Activated naive CD8-positive, alpha-beta T cell (primary cell): ENCODE data around the gene CPEB1.

Experiments
- H3K27ac Mint-ChIP-seq: one replicate; pipeline ENCODE4 v1.8.0; 2021; ENCODE audit warnings: mixed read lengths
- H3K27me3 Mint-ChIP-seq: one replicate; pipeline ENCODE4 v1.8.0; 2021; ENCODE audit warnings: mixed read lengths
- H3K36me3 Mint-ChIP-seq: one replicate; pipeline ENCODE4 v1.8.0; 2021; ENCODE audit warnings: mixed read lengths
- H3K4me1 Mint-ChIP-seq: one replicate; pipeline ENCODE4 v1.8.0; 2021; ENCODE audit warnings: low read depth, mixed read lengths
- H3K4me3 Mint-ChIP-seq: one replicate; pipeline ENCODE4 v1.8.0; 2021; ENCODE audit warnings: mild to moderate bottlenecking, mixed read lengths
- H3K9me3 Mint-ChIP-seq: one replicate; pipeline ENCODE4 v1.8.0; 2021; ENCODE audit warnings: low read depth, mixed read lengths

Gene CPEB1

GRCh38 chr15:82551646-82552247 lies 95.4 kb downstream of the CPEB1 start:
- no peaks in the 10 kb centered on the region for H3K9me3 Mint-ChIP-seq
- H3K27ac Mint-ChIP-seq, result no peak overlapping the region
- no peaks in the 10 kb centered on the region for H3K4me1 Mint-ChIP-seq
- no peak overlapping the region for H3K4me3 Mint-ChIP-seq
- H3K27me3 Mint-ChIP-seq, result no peaks in the 10 kb centered on the region
- peaks cover 7% of the 10 kb centered on the region for H3K36me3 Mint-ChIP-seq

- Mint-ChIP-seq H3K36me3 (peaks cover 4% of the 10 kb centered on the region), H3K4me3 (no peak overlapping the region), H3K27ac (no peak overlapping the region), H3K27me3 (no peaks in the 10 kb centered on the region), H3K4me1 (no peaks in the 10 kb centered on the region), H3K9me3 (no peaks in the 10 kb centered on the region)
These were observed 97.9 kb downstream of the CPEB1 start for GRCh38 chr15:82549199-82549665.

- Mint-ChIP-seq H3K36me3 (peaks cover 4% of the 10 kb centered on the region), H3K27me3 (no peaks in the 10 kb centered on the region), H3K27ac (no peak overlapping the region), H3K4me1 (no peaks in the 10 kb centered on the region), H3K4me3 (no peak overlapping the region), H3K9me3 (no peaks in the 10 kb centered on the region)
These were observed 98.5 kb downstream of the CPEB1 start for GRCh38 chr15:82548700-82549099.

- Mint-ChIP-seq H3K36me3 (no peaks in the 10 kb centered on the region), H3K4me1 (peaks cover 13% of the 10 kb centered on the region)
These were observed 101.7 kb downstream of the CPEB1 start for GRCh38 chr15:82545478-82545877.

GRCh38 chr15:82545002-82545401 lies 102.2 kb downstream of the CPEB1 start:
- H3K4me3 Mint-ChIP-seq, result no peak overlapping the region

More at GRCh38 chr15:82545478-82545877, 101.7 kb downstream of the CPEB1 start:
- no peak overlapping the region for H3K27ac Mint-ChIP-seq
- no peaks in the 10 kb centered on the region for H3K27me3 Mint-ChIP-seq
- H3K9me3 Mint-ChIP-seq, result no peaks in the 10 kb centered on the region
- H3K4me3 Mint-ChIP-seq, result no peak overlapping the region

GRCh38 chr15:82544431-82544830 lies 102.7 kb downstream of the CPEB1 start:
- no peaks in the 10 kb centered on the region for H3K36me3 Mint-ChIP-seq
- H3K9me3 Mint-ChIP-seq, result no peaks in the 10 kb centered on the region
- no peaks in the 10 kb centered on the region for H3K27me3 Mint-ChIP-seq
- no peak overlapping the region for H3K27ac Mint-ChIP-seq
- H3K4me3 Mint-ChIP-seq, result no peak overlapping the region
- peaks cover 13% of the 10 kb centered on the region for H3K4me1 Mint-ChIP-seq

More at GRCh38 chr15:82545002-82545401, 102.2 kb downstream of the CPEB1 start:
- Mint-ChIP-seq H3K4me1 (peaks cover 13% of the 10 kb centered on the region), H3K27me3 (no peaks in the 10 kb centered on the region), H3K27ac (no peak overlapping the region), H3K9me3 (no peaks in the 10 kb centered on the region), H3K36me3 (no peaks in the 10 kb centered on the region)

- peaks cover 19% of the 10 kb centered on the region for H3K4me1 Mint-ChIP-seq
- H3K9me3 Mint-ChIP-seq, result no peaks in the 10 kb centered on the region
- H3K36me3 Mint-ChIP-seq, result peaks cover 6% of the 10 kb centered on the region
- H3K4me3 Mint-ChIP-seq, result peak overlapping the region; percentile 50
- no peak overlapping the region for H3K27ac Mint-ChIP-seq
- H3K27me3 Mint-ChIP-seq, result no peaks in the 10 kb centered on the region
These were observed 104.0 kb downstream of the CPEB1 start for GRCh38 chr15:82543160-82543559.

GRCh38 chr15:82540984-82541431 lies 106.2 kb downstream of the CPEB1 start:
- H3K27ac Mint-ChIP-seq, result peak overlapping the region; percentile 96
- H3K36me3 Mint-ChIP-seq, result peaks cover 19% of the 10 kb centered on the region
- peak overlapping the region; percentile 98 for H3K4me3 Mint-ChIP-seq
- no peaks in the 10 kb centered on the region for H3K9me3 Mint-ChIP-seq
- peaks cover 39% of the 10 kb centered on the region for H3K4me1 Mint-ChIP-seq
- no peaks in the 10 kb centered on the region for H3K27me3 Mint-ChIP-seq

- peak within 1 kb of the TSS; percentile 98 for H3K4me3 Mint-ChIP-seq
- H3K36me3 Mint-ChIP-seq, result peaks cover 19% of the 10 kb centered on the region
- H3K4me1 Mint-ChIP-seq, result peaks cover 41% of the 10 kb centered on the region
- no peaks in the 10 kb centered on the region for H3K27me3 Mint-ChIP-seq
- no peaks in the 10 kb centered on the region for H3K9me3 Mint-ChIP-seq
- peak within 1 kb of the TSS; percentile 98 for H3K27ac Mint-ChIP-seq
These were observed 106.8 kb downstream of the CPEB1 start, which contains the start of gene RPS17 for GRCh38 chr15:82540055-82540983. Gene RPS17 (minus strand): TSS chr15:82540457. CDS start chr15:82540428, 29 bp downstream.

GRCh38 chr15:82539691-82540054 lies 107.5 kb downstream of the CPEB1 start:
- H3K9me3 Mint-ChIP-seq, result no peaks in the 10 kb centered on the region
- peak overlapping the region; percentile 98 for H3K4me3 Mint-ChIP-seq
- H3K36me3 Mint-ChIP-seq, result peaks cover 19% of the 10 kb centered on the region
- H3K4me1 Mint-ChIP-seq, result peaks cover 41% of the 10 kb centered on the region
- H3K27me3 Mint-ChIP-seq, result no peaks in the 10 kb centered on the region
- peak overlapping the region; percentile 98 for H3K27ac Mint-ChIP-seq

GRCh38 chr15:82538961-82539690 lies 108.0 kb downstream of the CPEB1 start:
- Mint-ChIP-seq H3K9me3 (no peaks in the 10 kb centered on the region), H3K4me1 (peaks cover 41% of the 10 kb centered on the region), H3K36me3 (peaks cover 19% of the 10 kb centered on the region)

GRCh38 chr15:82537351-82537908 lies 109.7 kb downstream of the CPEB1 start:
- Mint-ChIP-seq H3K4me1 (peaks cover 37% of the 10 kb centered on the region), H3K9me3 (no peaks in the 10 kb centered on the region), H3K4me3 (peak overlapping the region; percentile 98), H3K27me3 (no peaks in the 10 kb centered on the region), H3K27ac (peak overlapping the region; percentile 92), H3K36me3 (peaks cover 19% of the 10 kb centered on the region)

More at GRCh38 chr15:82538961-82539690, 108.0 kb downstream of the CPEB1 start:
- Mint-ChIP-seq H3K27me3 (no peaks in the 10 kb centered on the region), H3K27ac (peak overlapping the region; percentile 98), H3K4me3 (peak overlapping the region; percentile 98)

GRCh38 chr15:82536409-82537350 lies 110.5 kb downstream of the CPEB1 start:
- Mint-ChIP-seq H3K27ac (peak overlapping the region; percentile 92), H3K9me3 (no peaks in the 10 kb centered on the region), H3K4me3 (peak overlapping the region; percentile 98), H3K4me1 (peaks cover 37% of the 10 kb centered on the region), H3K36me3 (peaks cover 19% of the 10 kb centered on the region), H3K27me3 (no peaks in the 10 kb centered on the region)
